Karpas-422 (cell line): ENCODE measurements around the gene KCTD16. TPM values are rescaled to one million over a fixed set of nuclear protein-coding genes. Genes with fewer than 3 reads are reported as not detected.

Experiments
- DNase-seq: peaks from one replicate; pipeline ENCODE4 v3.0.0-alpha.2; 2015
- H2AFZ ChIP-seq: fragments of 200-600 bp; sonication (generic); 2 replicates; pipeline ENCODE4 v1.6.1; 2014; ENCODE audit warnings: antibody characterized with exemption, low read length, mixed read lengths
- H3K27ac ChIP-seq: fragments of 200-600 bp; sonication (generic); 2 replicates; pipeline ENCODE4 v1.5.1; 2014; ENCODE audit warnings: mild to moderate bottlenecking, low read length, moderate library complexity
- H3K27me3 ChIP-seq: fragments of 200-600 bp; sonication (generic); 2 replicates; pipeline ENCODE4 v1.6.1; 2014; ENCODE audit warnings: low read length, mixed read lengths
- H3K36me3 ChIP-seq: fragments of 200-600 bp; sonication (generic); 2 replicates; pipeline ENCODE4 v1.6.1; 2014; ENCODE audit warnings: low read length, mixed read lengths; ENCODE audit not compliant: insufficient read depth
- H3K4me1 ChIP-seq: fragments of 200-600 bp; sonication (generic); 2 replicates; pipeline ENCODE4 v1.6.1; 2014; ENCODE audit warnings: mild to moderate bottlenecking, low read length, mixed read lengths
- H3K4me2 ChIP-seq: fragments of 200-600 bp; sonication (generic); 2 replicates; pipeline ENCODE4 v1.6.1; 2014; ENCODE audit warnings: low read length, low read depth, mild to moderate bottlenecking; ENCODE audit not compliant: poor library complexity, severe bottlenecking
- H3K4me3 ChIP-seq: fragments of 200-600 bp; sonication (generic); 2 replicates; pipeline ENCODE4 v1.5.1; 2014; ENCODE audit warnings: mild to moderate bottlenecking, antibody characterized with exemption, low read length, mixed read lengths
- H3K79me2 ChIP-seq: fragments of 200-600 bp; sonication (generic); 2 replicates; pipeline ENCODE4 v1.6.1; 2014; ENCODE audit warnings: mild to moderate bottlenecking, low read length, mixed read lengths
- H3K9ac ChIP-seq: fragments of 200-600 bp; sonication (generic); 2 replicates; pipeline ENCODE4 v1.6.0; 2014; ENCODE audit warnings: low read length
- H3K9me2 ChIP-seq: fragments of 200-600 bp; sonication (generic), shearing (Covaris generic); replicated peaks from 2 replicates; pipeline ENCODE4 v1.6.0; 2014; ENCODE audit warnings: mild to moderate bottlenecking, low read length, moderate library complexity; ENCODE audit not compliant: insufficient read depth
- H3K9me3 ChIP-seq: fragments of 300-700, 200-600 bp; sonication (generic); 2 replicates; pipeline ENCODE4 v1.6.1; 2014; ENCODE audit warnings: low read length, mixed read lengths
- H4K20me1 ChIP-seq: fragments of 200-600 bp; sonication (generic); 2 replicates; pipeline ENCODE4 v1.6.1; 2014; ENCODE audit warnings: mild to moderate bottlenecking, antibody characterized with exemption, low read length, low read depth; ENCODE audit not compliant: insufficient read depth
- total RNA-seq: library from RNA; depleted of rRNA; stranded (reverse); fragments of >200 nt; shearing (Covaris generic); gene quantifications from 2 replicates; pipeline ENCODE4 v1.2.3, GENCODE V29; 2014; ENCODE audit warnings: low replicate concordance

KCTD16 gene
- total RNA-seq, 1 experiment from 2014 or later, result 0.11 TPM

DNA sequence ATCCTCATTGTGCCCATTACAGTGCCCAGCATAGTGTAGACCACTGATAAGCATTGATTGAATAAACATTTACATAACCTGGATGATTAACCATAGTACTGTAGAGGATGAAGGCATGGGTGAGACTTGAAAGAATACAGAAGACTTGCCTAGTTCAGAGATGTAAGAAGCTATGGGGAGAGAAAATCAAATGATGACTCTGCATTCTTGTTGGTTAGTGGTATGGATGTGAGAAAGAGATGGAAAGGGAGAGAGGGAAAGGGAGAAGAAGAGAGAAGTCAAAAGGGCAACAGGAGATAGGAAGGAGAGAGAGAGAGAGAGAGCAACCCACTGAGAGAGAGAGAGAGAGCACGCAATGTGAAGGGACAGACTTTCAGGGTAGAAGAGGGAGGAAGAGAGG is 27.0 kb upstream of the KCTD16 start:
- H3K27me3 ChIP-seq, result no peaks in the 10 kb centered on the region
- H3K9me3 ChIP-seq, result no peaks in the 10 kb centered on the region
- no peak overlapping the region for H2AFZ ChIP-seq
- no peaks in the 10 kb centered on the region for H3K36me3 ChIP-seq
- H3K27ac ChIP-seq, result no peak overlapping the region
- no peak overlapping the region for H3K9ac ChIP-seq
- no peak overlapping the region for H3K4me3 ChIP-seq
- H3K4me1 ChIP-seq, result peaks cover 10% of the 10 kb centered on the region
- H4K20me1 ChIP-seq, result no peaks in the 10 kb centered on the region
- H3K79me2 ChIP-seq, result no peaks in the 10 kb centered on the region
- H3K9me2 ChIP-seq, result no peaks in the 10 kb centered on the region
- no peak for DNase-seq
- H3K4me2 ChIP-seq, result no peak overlapping the region

DNA sequence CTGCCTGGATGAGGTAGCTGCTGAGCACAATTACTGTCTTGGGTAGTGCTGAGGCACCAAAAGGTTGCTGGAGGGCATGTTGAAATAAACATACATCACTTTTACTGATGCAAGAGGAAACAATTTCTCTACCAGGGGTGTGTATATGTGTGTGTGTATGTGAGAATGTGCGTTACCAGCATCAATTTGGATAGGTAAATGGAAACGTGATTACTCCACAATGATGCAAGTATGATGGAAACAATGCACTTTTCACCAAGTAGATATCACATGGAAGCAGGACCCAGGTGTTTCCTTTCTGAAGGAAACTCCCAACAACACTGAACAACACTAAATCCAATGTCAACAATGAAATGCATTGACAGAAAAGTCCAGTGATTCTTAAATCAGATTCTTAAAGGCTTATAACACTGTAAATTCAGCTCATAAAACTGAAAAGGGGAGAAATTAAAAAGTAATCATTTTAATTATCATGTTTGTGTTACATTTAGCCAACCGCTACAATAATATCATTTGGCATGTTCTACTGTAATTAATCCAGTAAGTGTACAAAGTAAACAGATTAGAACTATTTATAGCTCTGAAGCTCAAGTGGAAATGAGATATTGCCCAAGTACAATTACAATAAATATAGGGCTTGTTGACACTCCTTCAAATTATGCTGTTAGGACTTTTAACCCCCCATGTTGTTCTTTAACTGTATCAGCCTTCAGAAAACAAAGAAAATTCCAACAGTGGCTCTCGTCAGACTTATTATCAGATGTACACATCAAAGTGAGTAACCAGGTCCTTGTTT is 25.5 kb upstream of the KCTD16 start:
- Histone ChIP-seq H3K4me3 (no peak overlapping the region), H3K79me2 (no peaks in the 10 kb centered on the region), H3K27ac (no peak overlapping the region), H3K9me2 (no peaks in the 10 kb centered on the region), H3K36me3 (no peaks in the 10 kb centered on the region), H4K20me1 (no peaks in the 10 kb centered on the region), H3K9me3 (no peaks in the 10 kb centered on the region), H2AFZ (no peak overlapping the region), H3K4me1 (peaks cover 10% of the 10 kb centered on the region), H3K4me2 (no peak overlapping the region), H3K9ac (no peak overlapping the region), H3K27me3 (no peaks in the 10 kb centered on the region)
- no peak for DNase-seq

GRCh38 chr5:144151026-144151425 is 19.6 kb upstream of the KCTD16 start:
- no peak overlapping the region for H3K4me3 ChIP-seq
- no peaks in the 10 kb centered on the region for H3K79me2 ChIP-seq
- no peak overlapping the region for H3K27ac ChIP-seq
- H3K4me2 ChIP-seq, result no peak overlapping the region
- no peak for DNase-seq
- no peaks in the 10 kb centered on the region for H3K9me2 ChIP-seq
- no peaks in the 10 kb centered on the region for H3K27me3 ChIP-seq
- H3K9ac ChIP-seq, result no peak overlapping the region
- H2AFZ ChIP-seq, result no peak overlapping the region
- H4K20me1 ChIP-seq, result no peaks in the 10 kb centered on the region
- no peaks in the 10 kb centered on the region for H3K4me1 ChIP-seq
- no peaks in the 10 kb centered on the region for H3K36me3 ChIP-seq
- H3K9me3 ChIP-seq, result no peaks in the 10 kb centered on the region

DNA sequence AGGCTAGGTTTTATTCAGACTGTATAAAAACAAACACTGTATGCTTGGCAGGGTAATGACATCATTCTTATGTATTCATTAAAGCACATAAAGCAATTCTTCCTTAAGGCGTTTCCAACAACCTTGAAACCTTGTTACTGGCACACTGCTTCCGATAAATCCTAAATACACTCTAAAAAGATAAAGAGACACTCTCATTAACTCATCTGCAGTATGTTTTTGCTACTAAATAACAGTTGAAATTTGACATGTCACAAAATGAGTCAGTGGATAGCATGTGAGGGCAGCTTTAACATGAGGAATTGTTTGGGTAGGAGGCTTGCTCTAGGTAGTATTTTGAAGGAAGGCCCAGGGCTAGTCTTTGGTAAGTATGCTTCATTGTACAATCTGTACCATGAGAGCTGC is 13.9 kb upstream of the KCTD16 start:
- peaks cover 11% of the 10 kb centered on the region; the same call in 1 of the 2 replicates for H3K36me3 ChIP-seq
- H3K4me3 ChIP-seq, result no peak overlapping the region
- no peaks in the 10 kb centered on the region for H3K27me3 ChIP-seq
- DNase-seq, result no peak
- no peaks in the 10 kb centered on the region for H3K79me2 ChIP-seq
- H3K27ac ChIP-seq, result no peak overlapping the region
- no peak overlapping the region for H3K9ac ChIP-seq
- no peak overlapping the region for H3K4me2 ChIP-seq
- no peaks in the 10 kb centered on the region for H4K20me1 ChIP-seq
- no peak overlapping the region for H2AFZ ChIP-seq
- no peaks in the 10 kb centered on the region for H3K9me2 ChIP-seq
- H3K4me1 ChIP-seq, result no peaks in the 10 kb centered on the region
- H3K9me3 ChIP-seq, result no peaks in the 10 kb centered on the region

DNA sequence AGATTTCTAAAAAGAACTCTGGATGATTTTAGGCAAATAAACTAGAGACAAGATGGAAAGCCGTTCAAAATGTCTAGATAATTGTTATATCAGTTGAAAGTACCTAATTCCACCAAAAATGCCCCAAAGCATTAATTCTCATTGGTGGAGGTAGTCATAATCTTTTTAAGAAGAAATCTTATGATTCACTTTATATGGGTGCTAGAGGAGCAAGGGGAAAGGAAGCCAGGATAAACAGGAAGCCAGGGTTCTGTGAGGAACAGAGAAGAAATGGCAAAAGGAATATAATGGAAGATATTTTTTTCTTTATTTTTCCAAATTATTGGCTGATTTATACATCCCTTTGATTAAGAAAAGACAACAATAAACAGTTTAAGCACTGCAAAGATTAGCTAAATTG is 8.0 kb upstream of the KCTD16 start:
- Histone ChIP-seq H3K4me1 (no peaks in the 10 kb centered on the region), H3K9ac (no peak overlapping the region), H3K4me2 (no peak overlapping the region), H3K27me3 (no peaks in the 10 kb centered on the region), H2AFZ (no peak overlapping the region), H3K9me2 (no peaks in the 10 kb centered on the region), H3K27ac (no peak overlapping the region), H3K4me3 (no peak overlapping the region), H3K36me3 (peaks cover 37% of the 10 kb centered on the region; the same call in 1 of the 2 replicates), H3K79me2 (peaks cover 14% of the 10 kb centered on the region), H3K9me3 (no peaks in the 10 kb centered on the region), H4K20me1 (no peaks in the 10 kb centered on the region)
- no peak for DNase-seq

DNA sequence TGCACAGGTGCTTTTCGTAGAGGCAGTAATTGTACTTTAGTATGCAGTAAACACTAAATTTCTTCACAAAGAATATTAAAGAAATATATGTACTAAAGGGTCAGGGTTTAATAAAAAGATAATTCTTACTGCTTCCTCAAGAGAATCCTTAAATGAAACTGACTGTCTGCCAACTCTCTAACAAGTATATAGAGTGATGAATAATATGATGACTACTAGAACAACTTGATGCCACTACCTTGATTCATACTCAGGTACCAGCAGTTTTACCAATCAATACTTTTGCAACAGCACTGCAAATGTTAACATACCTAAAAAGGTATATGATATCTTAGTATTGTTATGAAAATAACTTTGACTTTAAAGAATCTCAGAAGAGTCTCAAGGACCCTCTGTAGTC is 4.0 kb upstream of the KCTD16 start:
- H3K36me3 ChIP-seq, result peaks cover 32% of the 10 kb centered on the region; the same call in 1 of the 2 replicates

GRCh38 chr5:144167998-144168397 is 2.7 kb upstream of the KCTD16 start:
- no peak for DNase-seq
- Histone ChIP-seq H3K36me3 (peaks cover 19% of the 10 kb centered on the region; the same call in 1 of the 2 replicates), H3K4me1 (peaks cover 27% of the 10 kb centered on the region), H4K20me1 (no peaks in the 10 kb centered on the region), H3K9ac (no peak overlapping the region), H3K9me2 (0 out of 2 replicates have a peak, but pooled peaks cover 3% of the 10 kb centered on the region), H3K27me3 (no peaks in the 10 kb centered on the region), H3K4me3 (no peak overlapping the region), H3K9me3 (no peaks in the 10 kb centered on the region), H3K27ac (no peak overlapping the region), H3K79me2 (peaks cover 42% of the 10 kb centered on the region), H3K4me2 (peak overlapping the region; percentile 86), H2AFZ (no peak overlapping the region)

More for the DNA sequence above, 4.0 kb upstream of the KCTD16 start:
- peaks cover 42% of the 10 kb centered on the region for H3K79me2 ChIP-seq
- no peaks in the 10 kb centered on the region for H3K27me3 ChIP-seq
- no peak overlapping the region for H3K4me3 ChIP-seq
- no peaks in the 10 kb centered on the region for H4K20me1 ChIP-seq
- H3K9me2 ChIP-seq, result 0 out of 2 replicates have a peak, but pooled peaks cover 2% of the 10 kb centered on the region
- H3K27ac ChIP-seq, result no peak overlapping the region
- no peak overlapping the region for H2AFZ ChIP-seq
- no peak overlapping the region for H3K9ac ChIP-seq
- DNase-seq, result no peak
- H3K4me1 ChIP-seq, result peaks cover 27% of the 10 kb centered on the region
- no peak overlapping the region for H3K4me2 ChIP-seq
- H3K9me3 ChIP-seq, result no peaks in the 10 kb centered on the region

DNA sequence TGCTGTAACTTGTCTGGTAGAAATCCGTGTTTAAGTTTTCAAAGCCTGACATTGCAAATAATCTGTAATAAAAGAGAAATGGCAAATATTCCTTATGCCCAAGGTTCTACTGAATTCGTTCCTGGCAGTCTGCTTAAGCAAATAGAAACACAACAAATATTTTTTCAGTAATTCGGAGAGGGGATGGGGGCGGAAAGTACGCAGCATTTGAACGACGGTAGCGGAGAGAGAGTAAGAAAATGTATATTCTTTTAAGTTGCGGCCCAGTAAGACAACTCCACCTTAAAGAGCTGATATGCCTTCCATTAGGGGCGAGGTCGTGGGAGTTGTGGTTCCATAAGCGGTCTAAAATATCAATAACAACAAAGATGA is 783 bp upstream of the KCTD16 start:
- H3K9ac ChIP-seq, result peak overlapping the region; percentile 80
- no peaks in the 10 kb centered on the region for H4K20me1 ChIP-seq
- H2AFZ ChIP-seq, result 0 out of 2 replicates have a peak overlapping the region, but pooled peaks have one; percentile 49
- H3K27me3 ChIP-seq, result no peaks in the 10 kb centered on the region
- no peak for DNase-seq
- peak overlapping the region; percentile 86 for H3K4me3 ChIP-seq
- H3K4me2 ChIP-seq, result peak overlapping the region; percentile 86
- H3K27ac ChIP-seq, result no peak overlapping the region
- H3K4me1 ChIP-seq, result peaks cover 27% of the 10 kb centered on the region
- H3K36me3 ChIP-seq, result peaks cover 10% of the 10 kb centered on the region; the same call in 1 of the 2 replicates
- 0 out of 2 replicates have a peak, but pooled peaks cover 3% of the 10 kb centered on the region for H3K9me2 ChIP-seq
- no peaks in the 10 kb centered on the region for H3K9me3 ChIP-seq
- peaks cover 42% of the 10 kb centered on the region for H3K79me2 ChIP-seq
